ENCODE results near the gene OSTM1.

The OSTM1 gene

GRCh38 chr6:108074359-108075144 is at the start of gene OSTM1:
TSS of gene OSTM1 (minus strand) at chr6:108074741. CDS start at chr6:108074651, 90 bp downstream.
- DNase-seq (ENCODE audit: low read depth in 2 of 2), result peak; percentile 60 to 71

- DNase-seq (ENCODE audit: low read depth in 2 of 2), result no peak
Observed at GRCh38 chr6:108123946-108124345, 49.4 kb upstream of the OSTM1 start.

GRCh38 chr6:108123481-108123929 is 49.0 kb upstream of the OSTM1 start:
- DNase-seq (ENCODE audit: low read depth in 2 of 2), result no peak

GRCh38 chr6:108121612-108122011 is 47.1 kb upstream of the OSTM1 start:
- DNase-seq (ENCODE audit: low read depth in 2 of 2), result no peak

GRCh38 chr6:108120311-108120710 is 45.8 kb upstream of the OSTM1 start:
- no peak for DNase-seq (ENCODE audit: low read depth in 2 of 2)

- no peak for DNase-seq (ENCODE audit: low read depth in 2 of 2)
Observed at GRCh38 chr6:108119769-108120141, 45.2 kb upstream of the OSTM1 start.

- DNase-seq (ENCODE audit: low read depth in 2 of 2), result no peak
Observed at GRCh38 chr6:108118810-108119768, 44.5 kb upstream of the OSTM1 start.

- DNase-seq (ENCODE audit: low read depth in 2 of 2), result no peak
Observed at GRCh38 chr6:108118359-108118724, 43.8 kb upstream of the OSTM1 start.

GRCh38 chr6:108117427-108118358 is 43.2 kb upstream of the OSTM1 start:
- DNase-seq (ENCODE audit: low read depth in 2 of 2), result no peak

GRCh38 chr6:108116546-108117426 is 42.2 kb upstream of the OSTM1 start:
- DNase-seq (ENCODE audit: low read depth in 2 of 2), result no peak

GRCh38 chr6:108115598-108116058 is 41.1 kb upstream of the OSTM1 start:
- no peak for DNase-seq (ENCODE audit: low read depth in 2 of 2)

GRCh38 chr6:108114841-108115597 is 40.5 kb upstream of the OSTM1 start:
- peak; percentile 18 to 22 for DNase-seq (ENCODE audit: low read depth in 2 of 2)

GRCh38 chr6:108113557-108114519 is 39.3 kb upstream of the OSTM1 start:
- peak; percentile 21 to 27 for DNase-seq (ENCODE audit: low read depth in 2 of 2)

GRCh38 chr6:108108374-108108773 is 33.8 kb upstream of the OSTM1 start:
- no peak for DNase-seq (ENCODE audit: low read depth in 2 of 2)

GRCh38 chr6:108107102-108107501 is 32.6 kb upstream of the OSTM1 start:
- no peak for DNase-seq (ENCODE audit: low read depth in 2 of 2)

GRCh38 chr6:108106694-108107093 is 32.2 kb upstream of the OSTM1 start:
- no peak for DNase-seq (ENCODE audit: low read depth in 2 of 2)

- no peak for DNase-seq (ENCODE audit: low read depth in 2 of 2)
Observed at GRCh38 chr6:108106261-108106660, 31.7 kb upstream of the OSTM1 start.

- no peak for DNase-seq (ENCODE audit: low read depth in 2 of 2)
Observed at GRCh38 chr6:108105571-108105970, 31.0 kb upstream of the OSTM1 start.
